ENCODE measurements around the gene ZNF865. TPM values are rescaled to one million over a fixed set of nuclear protein-coding genes. Genes with fewer than 3 reads are reported as not detected.
A peak's percentile ranks its signal among the peaks of the same experiment; 100 is the strongest.

The ZNF865 gene
- total and polyA plus RNA-seq, 2 donors (not counting 1 experiment from before 2014, with no cell fraction given): 11.3 to 22.7 TPM

DNA sequence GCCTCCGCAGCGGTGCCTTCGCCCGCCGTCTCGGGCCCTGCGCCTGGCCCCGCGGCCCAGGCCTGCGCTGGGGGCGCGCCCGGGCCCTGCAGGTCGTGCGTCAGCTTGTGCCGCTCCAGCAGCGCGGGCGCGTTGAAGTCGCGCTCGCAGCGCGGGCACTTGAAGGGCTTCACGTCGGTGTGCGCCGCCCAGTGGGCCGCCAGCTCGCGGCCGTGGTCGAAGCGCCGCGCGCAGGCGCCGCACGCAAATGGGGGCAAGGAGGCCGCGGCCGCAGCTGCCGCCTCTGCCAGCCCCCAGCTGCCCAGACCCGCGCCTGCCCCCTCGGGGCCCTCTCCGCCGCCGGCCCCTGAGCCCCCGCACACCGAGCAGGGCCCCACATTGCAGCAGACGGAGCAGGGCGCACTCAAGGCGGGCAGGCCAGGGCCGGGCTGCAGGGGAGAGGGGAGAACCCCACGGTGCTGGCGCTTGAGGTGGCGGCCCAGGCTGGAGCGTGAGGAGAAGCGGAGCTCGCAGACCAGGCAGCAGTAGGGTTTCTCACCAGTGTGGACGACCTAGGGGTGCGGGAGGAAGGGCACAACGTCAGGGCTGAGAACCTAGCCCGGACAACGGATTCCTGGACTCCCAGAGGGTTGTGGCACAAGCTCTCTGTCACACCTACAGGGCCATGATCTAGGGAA is 12.2 kb upstream of the ZNF865 start:
- no peaks in the 10 kb centered on the region for H3K27me3 Mint-ChIP-seq
- H3K4me1 Mint-ChIP-seq: peaks cover 2% of the 10 kb centered on the region
- peak; percentile 8 for DNase-seq
- Histone ChIP-seq H3K27me3 (replicated peaks in 1 of 4; ENCODE audit: control extremely low read depth in 1 of 4, control insufficient read depth in 3 of 4, insufficient read depth in 4 of 4, low read length in 3 of 4) (no peaks in the 10 kb centered on the region), H3K4me1 (ENCODE audit: control insufficient read depth in 2 of 2, insufficient read depth in 2 of 2, low read length in 2 of 2) (no peaks in the 10 kb centered on the region), H3K4me2 (replicated peaks; ENCODE audit: low read depth, low read length, poor library complexity, severe bottlenecking) (no peak overlapping the region), H3K36me3 (replicated peaks in 1 of 2; ENCODE audit: control extremely low read depth in 1 of 2, control insufficient read depth in 1 of 2, extremely low read depth in 1 of 2, insufficient read depth in 2 of 2, low read length in 1 of 2) (peaks cover 0 to 19% of the 10 kb centered on the region in 2 experiments), H3K79me2 (ENCODE audit: control insufficient read depth, insufficient read depth, low read length) (no peaks in the 10 kb centered on the region), H4K20me1 (ENCODE audit: control insufficient read depth, insufficient read depth, low read length, poor library complexity, severe bottlenecking) (no peaks in the 10 kb centered on the region), H2AFZ (ENCODE audit: insufficient read depth, low read depth, low read length, poor library complexity, severe bottlenecking) (no peak overlapping the region), H3K9me3 (ENCODE audit: control extremely low read depth in 1 of 3, control insufficient read depth in 2 of 3, insufficient read depth in 1 of 3, low read length in 2 of 3) (no peaks in the 10 kb centered on the region), H3K9ac (ENCODE audit: low read length) (no peak overlapping the region), H3K4me3 (ENCODE audit: control extremely low read depth in 1 of 5, extremely low read depth in 1 of 5, insufficient read depth in 1 of 5, low read depth in 2 of 5, low read length in 4 of 5) (no peak overlapping the region), H3K27ac (ENCODE audit: low read length in 2 of 2) (no peak overlapping the region)
- no peak for ATAC-seq (ENCODE audit: low read depth)
- H3K27ac Mint-ChIP-seq: no peak overlapping the region
- TF ChIP-seq CTCF (IDR thresholded peaks at IDR 0.05) (no peak), EZH2 (IDR thresholded peaks at IDR 0.05; ENCODE audit: borderline replicate concordance, insufficient read depth, low read depth, low read length, poor library complexity, severe bottlenecking) (no peak)
- CTCF ChIA-PET: no interaction called here
- WGBS (ENCODE audit: insufficient coverage): 96% methylated on average over 68 of the region's 68 CpGs
- H3K4me3 Mint-ChIP-seq: no peak overlapping the region
- POLR2A ChIA-PET: no interaction called here
- intact Hi-C loops (cut with micrococcal nuclease): no loop called here
- no peaks in the 10 kb centered on the region for H3K9me3 Mint-ChIP-seq (ENCODE audit: insufficient read depth)

DNA sequence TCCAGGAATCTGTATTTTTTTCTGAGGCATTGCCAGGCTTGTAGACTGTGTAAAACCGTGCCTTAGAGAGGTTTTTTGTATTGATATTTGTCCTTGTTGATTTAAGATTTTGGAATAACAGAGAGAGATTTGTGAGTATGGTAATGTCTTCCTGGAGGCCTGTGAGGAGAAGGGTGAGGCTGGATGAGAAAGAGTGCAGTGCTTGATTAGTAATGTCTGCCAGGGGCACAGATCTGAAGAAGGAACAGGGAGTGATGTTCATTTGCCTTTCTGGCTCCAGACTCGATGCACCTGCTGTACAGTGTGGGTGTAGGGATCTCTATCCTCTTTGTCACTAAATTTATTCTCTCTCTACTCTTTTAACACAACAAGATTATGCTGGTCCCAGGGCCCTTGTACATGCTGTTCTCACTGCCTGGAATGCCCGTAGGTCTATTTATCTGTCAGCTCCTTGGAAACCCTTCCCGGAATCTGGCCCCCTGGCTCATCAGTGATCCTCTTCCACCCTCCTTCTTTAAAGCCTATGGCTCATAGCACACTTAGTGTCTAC is 10.4 kb upstream of the ZNF865 start:
- 97% methylated on average over 3 of the region's 4 CpGs for WGBS (ENCODE audit: insufficient coverage)
- H4K20me1 ChIP-seq (ENCODE audit: control insufficient read depth, insufficient read depth, low read length, poor library complexity, severe bottlenecking): no peaks in the 10 kb centered on the region
- Mint-ChIP-seq H3K4me3 (no peak overlapping the region), H3K9me3 (ENCODE audit: insufficient read depth) (no peaks in the 10 kb centered on the region), H3K27me3 (no peaks in the 10 kb centered on the region), H3K27ac (no peak overlapping the region), H3K4me1 (peaks cover 5% of the 10 kb centered on the region)
- H3K4me1 ChIP-seq (ENCODE audit: control insufficient read depth in 2 of 2, insufficient read depth in 2 of 2, low read length in 2 of 2): peaks cover 0 to 6% of the 10 kb centered on the region in 2 donors
- no peak overlapping the region for H3K4me3 ChIP-seq (ENCODE audit: control extremely low read depth in 1 of 5, extremely low read depth in 1 of 5, insufficient read depth in 1 of 5, low read depth in 2 of 5, low read length in 4 of 5)
- ChIA-PET POLR2A (interaction anchor here (0.5 to 0.7 kb wide), 2 partner anchors 14 to 254 kb away, joined by 5 to 8 read pairs; partner anchors contain the start of gene ZNF579), CTCF (interaction anchor here (1.9 kb wide), 1 partner anchor 11 kb away, joined by 5 read pairs; no protein-coding TSS in a partner anchor)
- H3K27me3 ChIP-seq (replicated peaks in 1 of 4; ENCODE audit: control extremely low read depth in 1 of 4, control insufficient read depth in 3 of 4, insufficient read depth in 4 of 4, low read length in 3 of 4): no peaks in the 10 kb centered on the region
- peaks cover 0 to 5% (median 0%) of the 10 kb centered on the region in 3 donors for H3K9me3 ChIP-seq (ENCODE audit: control extremely low read depth in 1 of 3, control insufficient read depth in 2 of 3, insufficient read depth in 1 of 3, low read length in 2 of 3)
- H2AFZ ChIP-seq (ENCODE audit: insufficient read depth, low read depth, low read length, poor library complexity, severe bottlenecking): no peak overlapping the region
- no peak for DNase-seq
- no peak for TF ChIP-seq CTCF (IDR thresholded peaks at IDR 0.05)
- TF ChIP-seq EZH2 (IDR thresholded peaks at IDR 0.05; ENCODE audit: borderline replicate concordance, insufficient read depth, low read depth, low read length, poor library complexity, severe bottlenecking): no peak
- no peak overlapping the region for H3K9ac ChIP-seq (ENCODE audit: low read length)
- peaks cover 0 to 19% of the 10 kb centered on the region in 2 experiments for H3K36me3 ChIP-seq (replicated peaks in 1 of 2; ENCODE audit: control extremely low read depth in 1 of 2, control insufficient read depth in 1 of 2, extremely low read depth in 1 of 2, insufficient read depth in 2 of 2, low read length in 1 of 2)
- intact Hi-C loops (cut with micrococcal nuclease): loop anchor here (5.0 kb wide), 1 partner anchor 188 kb away; the partner anchor contains the start of gene UBE2S
- no peak overlapping the region for H3K27ac ChIP-seq (ENCODE audit: low read length in 2 of 2)
- no peak for ATAC-seq (ENCODE audit: low read depth)
- H3K4me2 ChIP-seq (replicated peaks; ENCODE audit: low read depth, low read length, poor library complexity, severe bottlenecking): no peak overlapping the region
- no peaks in the 10 kb centered on the region for H3K79me2 ChIP-seq (ENCODE audit: control insufficient read depth, insufficient read depth, low read length)
